Measurements from ENCODE around the gene CDX1. TPM values are rescaled to one million over a fixed set of nuclear protein-coding genes. Genes with fewer than 3 reads are reported as not detected.

CDX1 gene
- total and polyA plus RNA-seq, 2 donors: 0.21 TPM; not detected in 1

- no peaks in the 10 kb centered on the region for H3K4me1 ChIP-seq (ENCODE audit: insufficient read depth)
- no peak overlapping the region for H3K27ac ChIP-seq (ENCODE audit: low read depth)
- H3K4me3 ChIP-seq (ENCODE audit: low read depth, low read length): no peak overlapping the region
- no peaks in the 10 kb centered on the region for H3K36me3 ChIP-seq (ENCODE audit: insufficient read depth)
- 59% methylated on average over 3 of the region's 3 CpGs for WGBS
- no peak for DNase-seq (ENCODE audit: extremely low spot score)
These were observed 9.4 kb upstream of the CDX1 start for GRCh38 chr5:150157168-150157567.

GRCh38 chr5:150158170-150158949 lies 8.2 kb upstream of the CDX1 start:
- no peaks in the 10 kb centered on the region for H3K36me3 ChIP-seq (ENCODE audit: insufficient read depth)
- H3K4me3 ChIP-seq (ENCODE audit: low read depth, low read length): no peak overlapping the region
- DNase-seq (ENCODE audit: extremely low spot score): no peak
- 46% methylated on average over 12 of the region's 12 CpGs for WGBS
- H3K27ac ChIP-seq (ENCODE audit: low read depth): no peak overlapping the region
- H3K4me1 ChIP-seq (ENCODE audit: insufficient read depth): no peaks in the 10 kb centered on the region

GRCh38 chr5:150159031-150159430 lies 7.5 kb upstream of the CDX1 start:
- Histone ChIP-seq H3K36me3 (ENCODE audit: insufficient read depth) (no peaks in the 10 kb centered on the region), H3K4me3 (ENCODE audit: low read depth, low read length) (no peak overlapping the region), H3K27ac (ENCODE audit: low read depth) (no peak overlapping the region), H3K4me1 (ENCODE audit: insufficient read depth) (no peaks in the 10 kb centered on the region)
- DNase-seq (ENCODE audit: extremely low spot score): no peak
- WGBS: 77% methylated on average over 6 of the region's 6 CpGs

- no peak for DNase-seq (ENCODE audit: extremely low spot score)
- 58% methylated on average over 9 of the region's 9 CpGs for WGBS
- no peaks in the 10 kb centered on the region for H3K4me1 ChIP-seq (ENCODE audit: insufficient read depth)
These were observed 6.8 kb upstream of the CDX1 start for GRCh38 chr5:150159741-150160179.

GRCh38 chr5:150160448-150161081 lies 6.0 kb upstream of the CDX1 start:
- Histone ChIP-seq H3K4me3 (ENCODE audit: low read depth, low read length) (no peak overlapping the region), H3K36me3 (ENCODE audit: insufficient read depth) (no peaks in the 10 kb centered on the region), H3K27ac (ENCODE audit: low read depth) (no peak overlapping the region), H3K4me1 (ENCODE audit: insufficient read depth) (no peaks in the 10 kb centered on the region)
- 71% methylated on average over 5 of the region's 5 CpGs for WGBS
- no peak for DNase-seq (ENCODE audit: extremely low spot score)

More at GRCh38 chr5:150159741-150160179, 6.8 kb upstream of the CDX1 start:
- Histone ChIP-seq H3K4me3 (ENCODE audit: low read depth, low read length) (no peak overlapping the region), H3K27ac (ENCODE audit: low read depth) (no peak overlapping the region), H3K36me3 (ENCODE audit: insufficient read depth) (no peaks in the 10 kb centered on the region)

GRCh38 chr5:150161242-150162141 lies 5.1 kb upstream of the CDX1 start:
- H3K4me3 ChIP-seq (ENCODE audit: low read depth, low read length): no peak overlapping the region
- H3K4me1 ChIP-seq (ENCODE audit: insufficient read depth): no peaks in the 10 kb centered on the region
- H3K27ac ChIP-seq (ENCODE audit: low read depth): no peak overlapping the region
- H3K36me3 ChIP-seq (ENCODE audit: insufficient read depth): no peaks in the 10 kb centered on the region
- DNase-seq (ENCODE audit: extremely low spot score): no peak
- WGBS: 62% methylated on average over 14 of the region's 14 CpGs

GRCh38 chr5:150162142-150162513 lies 4.5 kb upstream of the CDX1 start:
- WGBS: 85% methylated on average over 3 of the region's 3 CpGs
- H3K4me1 ChIP-seq (ENCODE audit: insufficient read depth): no peaks in the 10 kb centered on the region

GRCh38 chr5:150163035-150163434 lies 3.5 kb upstream of the CDX1 start:
- Histone ChIP-seq H3K27ac (ENCODE audit: low read depth) (no peak overlapping the region), H3K36me3 (ENCODE audit: insufficient read depth) (no peaks in the 10 kb centered on the region), H3K4me3 (ENCODE audit: low read depth, low read length) (no peak overlapping the region), H3K4me1 (ENCODE audit: insufficient read depth) (no peaks in the 10 kb centered on the region)
- DNase-seq (ENCODE audit: extremely low spot score): no peak
- 70% methylated on average over 3 of the region's 3 CpGs for WGBS

More at GRCh38 chr5:150162142-150162513, 4.5 kb upstream of the CDX1 start:
- no peak for DNase-seq (ENCODE audit: extremely low spot score)
- no peak overlapping the region for H3K4me3 ChIP-seq (ENCODE audit: low read depth, low read length)
- H3K27ac ChIP-seq (ENCODE audit: low read depth): no peak overlapping the region
- H3K36me3 ChIP-seq (ENCODE audit: insufficient read depth): no peaks in the 10 kb centered on the region

GRCh38 chr5:150163547-150164059 lies 3.0 kb upstream of the CDX1 start:
- H3K36me3 ChIP-seq (ENCODE audit: insufficient read depth): no peaks in the 10 kb centered on the region
- H3K4me3 ChIP-seq (ENCODE audit: low read depth, low read length): no peak overlapping the region
- H3K4me1 ChIP-seq (ENCODE audit: insufficient read depth): no peaks in the 10 kb centered on the region
- no peak overlapping the region for H3K27ac ChIP-seq (ENCODE audit: low read depth)
- WGBS: 34% methylated on average over 13 of the region's 13 CpGs
- DNase-seq (ENCODE audit: extremely low spot score): no peak

GRCh38 chr5:150164211-150164980 lies 2.2 kb upstream of the CDX1 start:
- no peak for DNase-seq (ENCODE audit: extremely low spot score)
- Histone ChIP-seq H3K4me3 (ENCODE audit: low read depth, low read length) (no peak overlapping the region), H3K36me3 (ENCODE audit: insufficient read depth) (no peaks in the 10 kb centered on the region), H3K27ac (ENCODE audit: low read depth) (peak overlapping the region; percentile 0), H3K4me1 (ENCODE audit: insufficient read depth) (no peaks in the 10 kb centered on the region)
- 52% methylated on average over 6 of the region's 6 CpGs for WGBS

- Histone ChIP-seq H3K27ac (ENCODE audit: low read depth) (no peak overlapping the region), H3K4me3 (ENCODE audit: low read depth, low read length) (no peak overlapping the region), H3K4me1 (ENCODE audit: insufficient read depth) (no peaks in the 10 kb centered on the region), H3K36me3 (ENCODE audit: insufficient read depth) (no peaks in the 10 kb centered on the region)
- DNase-seq (ENCODE audit: extremely low spot score): no peak
- 84% methylated on average over 27 of the region's 27 CpGs for WGBS
These were observed 435 bp upstream of the CDX1 start for GRCh38 chr5:150166037-150166649.

GRCh38 chr5:150167512-150167850 lies 903 bp downstream of the CDX1 start:
- WGBS: 78% methylated on average over 15 of the region's 15 CpGs
- Histone ChIP-seq H3K36me3 (ENCODE audit: insufficient read depth) (no peaks in the 10 kb centered on the region), H3K4me1 (ENCODE audit: insufficient read depth) (no peaks in the 10 kb centered on the region), H3K27ac (ENCODE audit: low read depth) (no peak overlapping the region), H3K4me3 (ENCODE audit: low read depth, low read length) (no peak overlapping the region)
- DNase-seq (ENCODE audit: extremely low spot score): no peak

Data from urinary bladder (tissue), 4 donors.